Activated effector memory CD4-positive, alpha-beta T cell treated with anti-CD3 and anti-CD28 coated beads, Interleukin-2, amount 50 U/mL, for 16 hours (primary cell): ENCODE data around the gene SPECC1.
"Not testable (repeated sequence)": the region's sequence is repeated elsewhere in the genome, so short reads cannot be mapped to it uniquely, and the experiment has no call there.

Source experiments
- DNase-seq: peaks from one replicate; pipeline ENCODE4 v3.0.0-alpha.2; 2020

The SPECC1 gene, protein sequence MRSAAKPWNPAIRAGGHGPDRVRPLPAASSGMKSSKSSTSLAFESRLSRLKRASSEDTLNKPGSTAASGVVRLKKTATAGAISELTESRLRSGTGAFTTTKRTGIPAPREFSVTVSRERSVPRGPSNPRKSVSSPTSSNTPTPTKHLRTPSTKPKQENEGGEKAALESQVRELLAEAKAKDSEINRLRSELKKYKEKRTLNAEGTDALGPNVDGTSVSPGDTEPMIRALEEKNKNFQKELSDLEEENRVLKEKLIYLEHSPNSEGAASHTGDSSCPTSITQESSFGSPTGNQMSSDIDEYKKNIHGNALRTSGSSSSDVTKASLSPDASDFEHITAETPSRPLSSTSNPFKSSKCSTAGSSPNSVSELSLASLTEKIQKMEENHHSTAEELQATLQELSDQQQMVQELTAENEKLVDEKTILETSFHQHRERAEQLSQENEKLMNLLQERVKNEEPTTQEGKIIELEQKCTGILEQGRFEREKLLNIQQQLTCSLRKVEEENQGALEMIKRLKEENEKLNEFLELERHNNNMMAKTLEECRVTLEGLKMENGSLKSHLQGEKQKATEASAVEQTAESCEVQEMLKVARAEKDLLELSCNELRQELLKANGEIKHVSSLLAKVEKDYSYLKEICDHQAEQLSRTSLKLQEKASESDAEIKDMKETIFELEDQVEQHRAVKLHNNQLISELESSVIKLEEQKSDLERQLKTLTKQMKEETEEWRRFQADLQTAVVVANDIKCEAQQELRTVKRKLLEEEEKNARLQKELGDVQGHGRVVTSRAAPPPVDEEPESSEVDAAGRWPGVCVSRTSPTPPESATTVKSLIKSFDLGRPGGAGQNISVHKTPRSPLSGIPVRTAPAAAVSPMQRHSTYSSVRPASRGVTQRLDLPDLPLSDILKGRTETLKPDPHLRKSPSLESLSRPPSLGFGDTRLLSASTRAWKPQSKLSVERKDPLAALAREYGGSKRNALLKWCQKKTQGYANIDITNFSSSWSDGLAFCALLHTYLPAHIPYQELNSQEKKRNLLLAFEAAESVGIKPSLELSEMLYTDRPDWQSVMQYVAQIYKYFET

DNA sequence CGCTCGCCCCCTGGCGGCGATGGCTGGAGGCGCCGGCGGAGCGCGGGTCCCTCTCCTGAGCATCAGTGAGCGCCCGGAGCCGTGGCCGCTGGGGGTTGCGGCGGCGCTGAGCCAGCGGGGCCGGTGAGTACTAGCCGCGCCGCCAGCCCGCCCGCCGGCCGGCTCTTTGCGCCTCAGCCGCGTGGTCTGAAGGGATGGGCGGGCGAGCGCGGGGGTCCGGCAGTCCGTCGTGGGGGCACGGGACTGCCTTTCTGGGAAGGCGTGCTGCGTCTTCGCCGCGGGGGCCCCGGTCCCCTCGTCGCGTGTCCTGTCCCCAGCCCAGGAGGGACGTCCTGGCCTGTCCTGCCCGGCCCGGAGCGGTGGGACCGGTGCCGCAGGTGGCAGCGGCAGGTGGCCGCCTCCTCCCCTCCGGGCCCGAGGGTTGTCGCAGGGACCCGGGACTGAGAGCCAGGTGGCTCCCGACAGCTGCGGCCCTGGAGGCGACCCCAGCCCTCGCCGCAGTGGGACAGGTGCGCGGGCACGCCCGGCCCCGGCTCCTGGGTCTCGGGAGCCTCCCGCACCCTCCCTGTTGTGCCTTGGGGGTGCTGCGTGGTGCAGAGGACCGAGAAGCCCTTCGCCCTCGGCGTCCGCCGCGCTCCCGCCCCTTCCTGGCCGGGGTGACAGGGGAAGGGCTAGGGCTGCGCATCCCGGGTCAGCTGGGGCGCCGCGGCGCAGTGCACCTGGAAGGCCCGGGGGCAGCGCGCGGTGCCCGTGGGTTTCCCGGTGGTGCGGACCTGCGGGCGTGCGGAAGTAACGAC lies at the start of gene SPECC1:
TSS of gene SPECC1 (plus strand) at position 58 of the 797 bp plus-strand sequence. CDS start 87,293 bp downstream, outside the sequence.
- peak; percentile 95 for DNase-seq

DNA sequence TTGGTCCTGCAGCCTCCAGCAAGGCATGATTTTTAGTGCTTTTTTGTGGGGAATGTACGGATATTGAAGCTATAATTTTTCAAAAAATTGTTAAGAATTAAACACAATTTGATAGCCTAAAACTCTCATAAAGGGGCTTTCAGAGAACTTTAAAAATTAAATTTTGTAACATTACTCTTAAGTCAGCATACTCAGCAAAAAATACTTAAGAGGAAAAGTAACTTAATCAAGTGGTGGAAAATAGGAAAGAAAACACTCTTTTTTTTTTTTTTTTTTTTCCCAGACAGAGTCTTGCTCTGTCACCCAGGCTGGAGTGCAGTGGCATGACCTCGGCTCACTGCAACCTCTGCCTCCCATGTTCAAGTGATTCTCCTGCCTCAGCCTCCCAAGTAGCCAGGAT lies 46.2 kb upstream of the SPECC1 start:
- DNase-seq = not testable (repeated sequence)

DNA sequence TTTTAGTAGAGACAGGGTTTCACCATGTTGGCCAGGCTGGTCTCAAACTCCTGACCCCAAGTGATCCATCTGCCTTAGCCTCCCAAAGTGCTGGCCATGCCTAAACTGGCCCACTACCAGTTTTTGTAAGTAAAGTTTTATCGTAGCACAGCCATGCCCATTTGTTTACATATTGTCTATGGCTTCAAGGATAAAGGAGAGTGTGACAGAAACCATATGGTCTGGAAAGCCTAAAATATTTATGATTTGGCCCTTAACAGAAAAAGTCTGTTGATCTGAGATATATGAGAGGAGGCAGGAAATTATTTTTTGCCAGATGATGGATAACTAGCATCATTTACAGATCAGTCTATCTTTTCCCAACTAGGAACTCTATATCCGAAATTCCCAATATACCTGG lies 36.0 kb upstream of the SPECC1 start:
- DNase-seq = no peak

DNA sequence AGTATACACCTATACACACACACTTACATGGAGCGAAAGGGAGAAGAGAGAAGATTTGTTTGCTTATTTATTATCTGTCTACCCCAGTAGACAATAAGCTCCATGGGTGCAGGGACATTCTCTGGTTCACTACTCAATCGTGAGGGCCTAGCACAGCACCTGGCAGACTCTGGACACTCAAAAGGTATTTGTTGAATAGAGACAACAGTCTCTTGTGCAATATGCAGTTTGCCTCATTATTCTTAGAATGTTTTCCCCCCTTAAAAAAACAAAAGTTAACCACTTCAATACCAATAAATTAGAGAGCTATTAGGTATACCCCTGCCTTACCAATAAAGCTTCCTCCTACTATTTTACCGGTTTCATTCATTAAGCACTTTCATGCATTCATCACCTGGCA lies 33.6 kb upstream of the SPECC1 start:
- DNase-seq = no peak

DNA sequence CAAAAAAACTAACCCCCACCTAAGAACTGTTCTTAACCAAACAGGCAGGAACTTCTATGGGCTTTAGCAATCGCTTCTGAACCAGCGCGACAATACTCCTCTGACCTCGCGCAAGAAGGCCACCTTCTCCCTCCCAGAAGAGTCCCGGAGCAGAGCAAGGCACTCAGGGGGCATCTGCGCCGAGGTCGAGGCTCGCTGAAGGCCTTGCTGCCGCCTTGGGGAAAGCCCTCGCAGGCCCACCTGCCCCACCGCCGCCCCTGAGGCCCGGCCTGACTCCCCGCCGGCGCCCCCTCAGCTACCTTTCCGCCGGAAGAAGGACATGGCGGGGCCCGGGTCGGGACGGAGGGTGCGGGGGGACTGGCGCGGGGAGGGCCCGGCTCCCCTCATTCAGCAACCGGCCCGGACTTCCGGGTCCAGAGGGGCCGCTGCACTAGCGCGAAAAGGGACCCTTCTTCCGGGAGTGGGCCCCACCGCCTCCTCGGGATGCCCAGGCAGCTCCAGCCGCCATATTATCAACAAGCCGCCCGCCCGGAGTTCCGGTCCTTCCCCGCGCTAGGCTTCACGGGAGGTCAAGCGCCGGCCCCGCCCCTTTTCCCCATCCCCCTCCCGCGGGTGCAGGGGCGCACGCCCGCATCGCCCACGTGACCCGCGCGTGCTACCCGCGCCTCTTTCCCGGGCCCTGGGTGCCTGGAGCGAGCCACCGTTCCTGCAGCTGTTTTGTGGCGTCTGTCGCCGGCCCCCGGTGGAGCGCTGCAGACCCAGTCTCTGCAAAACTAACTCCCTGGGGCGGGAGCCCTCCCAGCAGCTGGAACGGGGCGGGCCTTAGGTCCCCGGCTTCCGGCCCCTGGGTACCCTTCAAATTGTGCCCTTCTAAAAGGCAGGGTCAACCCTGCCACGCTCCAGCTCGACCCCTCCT lies 31.6 kb upstream of the SPECC1 start, which contains the start of gene AKAP10:
TSS of gene AKAP10 (minus strand) at position 536 of the 916 bp plus-strand sequence. CDS start at position 387, 149 bp downstream.
- DNase-seq = peak; percentile 98

DNA sequence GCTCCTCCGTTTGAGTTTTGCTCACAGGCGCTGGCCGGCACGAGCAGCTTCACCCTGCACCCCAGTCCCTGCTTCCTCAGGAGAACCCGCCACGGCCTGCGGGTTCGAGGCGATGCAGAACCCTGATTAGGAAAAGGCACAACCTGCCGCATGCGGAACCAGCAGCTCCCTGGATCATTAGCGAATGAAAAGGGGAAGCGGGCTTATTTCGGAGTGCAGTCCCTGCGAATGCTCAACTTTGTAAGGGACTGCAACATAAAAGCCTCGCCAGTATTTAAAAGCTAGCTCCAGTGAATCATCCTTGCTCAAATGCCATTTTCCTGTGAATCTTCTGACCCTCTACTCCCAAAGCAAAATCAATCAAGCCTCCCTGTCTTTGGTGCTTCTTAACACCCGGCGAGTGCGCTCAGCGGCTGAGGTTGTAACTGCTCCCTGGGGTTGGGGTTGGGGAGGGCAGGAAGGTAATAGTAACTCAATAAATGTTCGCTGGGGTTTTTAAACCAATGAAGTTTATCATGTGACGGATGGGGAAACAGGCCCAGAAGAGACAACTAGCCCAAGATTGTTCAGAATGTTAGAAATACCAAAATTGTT lies 30.9 kb upstream of the SPECC1 start:
- DNase-seq = peak; percentile 68

DNA sequence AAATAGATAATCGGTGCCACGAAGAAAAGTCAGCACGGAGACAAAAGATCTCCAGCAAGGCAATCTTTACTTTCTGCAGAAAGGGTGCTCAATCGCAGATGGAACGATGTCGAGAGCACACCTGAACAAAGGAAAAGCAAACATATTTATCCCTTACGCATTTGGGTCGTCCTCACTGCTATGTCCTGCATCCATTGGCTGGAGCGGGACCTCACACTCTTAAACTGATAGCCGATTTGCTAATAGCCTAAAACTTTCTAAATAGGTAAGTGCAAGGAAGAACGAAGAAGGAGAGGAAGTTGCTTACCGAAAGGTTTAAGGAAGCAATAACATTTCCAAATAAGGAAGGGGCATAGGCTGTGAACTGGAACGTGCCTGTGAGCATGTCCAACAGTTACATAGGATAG lies 30.4 kb upstream of the SPECC1 start:
- no peak for DNase-seq

DNA sequence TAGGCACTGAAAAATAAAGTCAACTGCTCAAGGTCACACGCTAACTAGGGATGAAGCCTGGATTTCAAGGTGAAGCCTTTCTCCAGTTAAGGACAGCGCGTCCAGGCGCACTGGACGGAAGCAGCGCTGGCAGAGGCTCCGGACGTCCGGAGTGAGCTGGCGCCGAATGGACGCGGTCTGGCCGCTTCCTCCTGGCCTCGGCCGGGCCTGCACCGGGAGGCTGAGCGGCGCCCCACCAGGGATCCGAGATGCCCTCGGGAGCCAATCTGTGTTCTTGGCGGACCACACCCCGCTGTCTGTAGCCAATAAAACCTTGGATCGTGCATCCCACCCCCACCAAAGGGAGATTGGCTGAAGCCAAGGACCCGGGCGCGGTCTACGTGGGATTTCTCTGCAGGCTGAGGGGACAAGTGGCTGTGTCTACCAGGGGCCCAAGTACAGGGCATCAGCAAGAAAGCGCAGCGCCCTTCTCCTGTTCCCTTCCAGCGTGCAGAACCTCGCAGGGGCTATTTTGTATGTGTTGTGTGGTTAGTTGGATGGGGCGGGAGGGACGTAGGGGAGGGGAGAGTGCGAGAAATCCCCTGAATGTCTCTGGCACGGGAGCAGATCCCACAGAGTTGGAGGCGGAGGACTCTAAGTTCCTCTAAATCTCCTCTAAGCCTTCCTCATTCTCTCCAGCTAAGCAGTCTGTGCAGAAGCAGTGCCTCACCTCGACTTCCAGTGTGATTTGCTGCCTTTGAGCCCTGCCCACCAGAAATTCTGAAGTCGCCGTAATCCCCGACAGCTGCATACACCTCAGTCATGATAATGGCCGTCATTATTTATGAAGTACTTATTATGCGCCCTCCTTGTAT lies 29.0 kb upstream of the SPECC1 start:
- DNase-seq = no peak

DNA sequence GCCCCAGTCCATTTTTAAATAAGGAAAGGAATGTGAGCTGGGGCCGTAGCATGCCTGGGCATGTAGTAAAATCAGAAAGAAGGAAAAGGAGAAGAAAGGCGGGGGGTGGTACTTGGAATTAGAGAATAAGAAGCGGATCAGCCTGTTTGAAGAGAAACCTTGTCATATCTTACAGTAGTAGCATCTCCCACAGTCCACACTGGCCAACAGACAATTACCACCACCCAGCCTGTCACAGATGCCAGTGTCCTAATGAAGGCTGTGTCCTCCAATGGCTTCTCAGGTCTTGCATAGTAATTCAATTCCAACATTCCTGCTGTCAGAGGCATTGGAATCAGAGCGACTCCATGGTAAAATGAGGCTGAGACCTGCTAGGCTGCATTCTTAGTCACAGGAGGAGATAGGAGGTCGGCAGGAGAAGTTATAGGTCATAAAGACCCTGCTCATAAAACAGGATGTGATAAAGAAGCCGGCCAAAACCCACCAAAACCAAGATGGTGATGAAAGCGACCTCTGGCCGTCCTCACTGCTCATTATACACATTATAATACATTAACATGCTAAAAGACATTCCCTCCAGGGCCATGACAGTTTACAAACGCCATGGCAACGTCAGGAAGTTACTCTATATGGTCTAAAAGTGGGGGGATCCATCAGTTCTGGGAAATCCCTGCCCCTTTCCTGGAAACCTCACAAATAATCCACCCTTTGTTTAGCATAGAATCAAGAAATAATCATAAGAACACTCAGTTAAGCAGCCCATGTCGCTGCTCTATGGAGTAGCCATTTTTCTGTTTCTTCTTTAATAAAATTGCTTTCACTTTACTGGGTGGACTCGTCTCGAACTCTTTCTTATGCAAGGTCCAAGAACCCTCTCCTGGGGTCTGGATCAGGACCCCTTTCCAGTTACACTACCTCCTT lies 22.0 kb upstream of the SPECC1 start:
- no peak for DNase-seq

DNA sequence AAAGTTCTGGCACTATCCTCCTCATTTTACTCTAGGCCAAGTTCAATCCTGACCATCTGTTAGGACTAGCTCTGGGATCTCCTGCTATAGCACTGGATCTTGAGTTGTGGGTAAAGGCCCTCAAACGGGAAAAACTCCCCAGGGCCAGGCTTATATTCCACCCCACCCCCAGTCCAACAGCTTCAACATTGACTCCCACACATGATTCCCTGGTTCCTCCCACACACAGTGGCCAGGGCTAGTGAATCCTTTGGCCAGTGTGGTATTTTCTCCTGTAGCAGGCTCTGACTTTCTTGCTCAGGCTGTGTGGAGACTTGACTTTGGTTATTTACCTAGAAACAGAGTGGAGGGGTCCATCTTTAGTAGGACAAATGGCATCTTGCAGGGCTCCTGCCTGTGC lies 21.3 kb upstream of the SPECC1 start:
- no peak for DNase-seq

DNA sequence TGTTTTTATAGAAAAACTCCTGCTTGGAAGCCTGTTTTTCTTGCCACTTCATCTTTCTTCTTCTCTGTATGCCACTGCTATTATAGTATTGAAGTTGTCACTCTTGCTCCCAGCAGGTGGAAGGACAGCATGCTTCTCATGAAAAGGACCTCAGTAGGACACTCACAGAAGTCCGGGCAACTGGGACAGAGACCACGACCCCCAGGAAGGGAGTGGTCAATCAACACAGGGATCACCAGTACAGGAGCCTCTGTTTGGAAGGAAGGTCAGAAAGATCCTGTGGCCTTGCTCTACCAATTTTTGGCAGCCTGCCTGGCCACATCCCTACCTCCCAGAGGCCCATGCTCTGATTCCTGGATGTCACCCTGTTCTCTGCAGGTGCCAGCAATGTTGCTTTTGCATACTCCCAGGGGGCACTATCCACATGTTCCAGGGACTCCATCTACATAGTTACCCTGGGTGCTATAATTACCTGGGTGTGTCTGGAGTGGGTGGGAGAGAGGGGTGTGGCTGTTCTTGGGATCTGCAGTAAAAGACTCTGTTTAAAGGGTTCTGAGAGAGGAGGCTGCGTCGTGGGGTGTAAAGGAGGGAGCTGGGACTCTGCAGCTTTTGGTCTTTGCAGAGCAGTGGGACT lies 17.8 kb upstream of the SPECC1 start:
- no peak for DNase-seq

DNA sequence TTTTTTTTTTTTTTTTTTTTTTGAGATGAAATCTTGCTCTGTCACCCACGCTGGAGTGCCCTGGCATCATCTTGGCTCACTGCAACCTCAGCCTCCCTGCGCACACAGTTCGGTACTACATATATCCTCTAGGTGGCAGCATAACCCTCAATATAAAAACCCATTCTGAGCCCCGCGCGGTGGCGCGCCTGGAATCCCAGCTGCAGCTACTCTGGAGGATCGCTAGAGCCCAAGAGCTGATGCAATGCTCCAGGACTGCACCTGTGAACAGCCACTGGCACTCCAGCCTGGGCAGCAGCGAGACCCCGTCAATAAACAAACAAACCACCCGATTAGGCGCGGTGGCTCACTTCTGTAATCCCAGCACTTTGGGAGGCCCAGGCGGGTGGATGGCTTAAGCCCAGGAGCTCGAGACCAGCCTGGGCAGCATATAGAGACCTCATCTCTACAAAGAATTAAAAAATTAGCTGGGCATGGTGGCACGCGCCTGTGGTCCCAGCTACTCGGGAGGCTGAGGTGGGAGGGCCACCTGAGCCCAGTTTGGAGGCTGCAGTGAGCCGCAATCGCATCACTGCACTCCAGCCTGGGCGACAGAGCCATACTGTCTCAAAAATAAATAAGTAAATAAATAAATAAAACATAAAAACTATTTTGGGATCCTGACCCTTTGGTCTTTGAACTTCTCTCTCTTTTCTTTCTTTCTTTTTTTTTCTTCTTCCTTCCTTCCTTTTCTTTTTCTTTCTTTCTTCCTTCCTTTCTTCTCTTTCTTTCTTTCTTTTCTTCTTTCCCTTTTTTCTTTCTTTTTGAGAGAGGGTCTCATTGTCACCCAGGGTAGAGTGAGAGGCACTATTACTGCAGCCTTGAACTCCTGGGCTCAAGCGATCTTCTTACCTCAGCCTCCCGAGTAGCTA lies 16.1 kb upstream of the SPECC1 start:
- DNase-seq = peak; percentile 89

DNA sequence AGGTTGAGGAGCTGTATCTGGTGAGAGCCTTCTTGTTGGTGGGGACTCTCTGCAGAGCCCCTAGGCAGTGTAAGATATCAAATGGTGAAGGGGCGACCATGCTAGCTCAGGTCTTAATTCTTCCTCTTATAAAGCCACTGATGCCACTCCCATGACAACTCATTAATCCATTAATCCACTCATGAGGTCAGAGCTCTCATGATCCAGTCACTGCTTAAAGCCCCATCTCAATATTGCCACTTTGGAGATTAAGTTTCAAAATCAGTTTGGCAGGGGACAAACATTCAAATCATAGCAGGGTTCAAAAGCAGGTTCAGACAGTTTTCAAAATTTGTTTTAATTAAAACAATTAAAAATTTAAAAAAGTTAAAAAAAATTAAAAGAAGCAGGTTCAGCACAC lies 13.1 kb upstream of the SPECC1 start:
- DNase-seq = no peak

DNA sequence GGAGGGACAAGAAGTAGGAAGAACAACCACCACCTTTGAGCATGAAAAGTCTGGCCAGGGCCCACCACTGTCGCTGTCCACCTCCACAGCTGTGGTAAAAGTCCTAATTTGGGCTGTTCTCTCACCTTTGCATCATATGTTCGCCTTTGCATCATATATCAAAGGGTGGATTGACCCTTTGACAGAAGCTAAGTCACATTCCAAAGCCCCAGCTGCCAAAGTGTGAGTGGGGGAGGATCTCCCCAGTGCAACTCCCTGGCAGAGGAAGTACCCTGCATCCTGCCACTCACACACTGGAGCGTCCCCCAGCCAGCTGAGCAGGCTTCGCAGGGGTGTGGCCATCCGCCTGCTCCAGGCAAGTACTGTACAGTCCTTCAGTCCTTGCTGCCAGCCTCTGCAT lies 12.7 kb upstream of the SPECC1 start:
- no peak for DNase-seq

DNA sequence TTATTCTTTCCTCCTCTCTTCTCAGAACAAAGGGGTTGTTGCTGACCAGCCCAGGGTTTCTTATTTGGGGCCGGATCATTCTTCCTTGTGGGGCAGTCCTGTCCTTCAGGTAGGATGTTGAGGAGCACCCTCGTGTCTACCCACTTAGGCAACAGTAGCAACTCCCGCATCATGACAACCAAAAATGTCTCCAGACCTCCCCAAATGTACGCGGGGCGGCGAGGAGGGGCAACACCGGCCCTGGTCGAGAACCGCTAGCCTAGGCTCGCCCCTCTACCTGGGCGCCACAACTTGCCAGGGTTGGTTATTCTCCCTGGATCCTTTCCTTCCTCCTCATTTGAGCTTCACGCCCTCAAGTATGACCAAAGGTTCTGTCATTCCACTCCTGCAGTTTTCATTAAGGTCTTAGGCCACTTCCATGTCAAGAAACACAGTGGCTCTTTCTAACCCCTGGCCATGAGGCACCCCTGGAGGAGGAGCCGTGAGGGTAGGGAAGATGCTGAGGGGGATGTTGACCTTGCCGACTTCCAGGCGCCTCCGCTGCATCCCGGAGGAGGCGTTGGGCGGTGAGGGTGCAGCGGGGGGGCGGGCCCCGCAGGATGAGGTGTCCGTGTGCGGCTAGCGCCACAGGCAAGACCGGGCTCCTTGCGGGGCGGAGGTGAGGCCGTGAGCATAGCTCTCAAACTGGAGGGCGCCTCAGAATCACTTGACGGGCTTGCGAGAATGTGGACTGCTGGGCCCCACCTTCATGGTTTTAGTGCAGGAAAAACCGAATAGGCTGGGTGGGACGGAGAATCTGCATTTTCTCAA lies 712 bp upstream of the SPECC1 start:
- peak; percentile 66 for DNase-seq

DNA sequence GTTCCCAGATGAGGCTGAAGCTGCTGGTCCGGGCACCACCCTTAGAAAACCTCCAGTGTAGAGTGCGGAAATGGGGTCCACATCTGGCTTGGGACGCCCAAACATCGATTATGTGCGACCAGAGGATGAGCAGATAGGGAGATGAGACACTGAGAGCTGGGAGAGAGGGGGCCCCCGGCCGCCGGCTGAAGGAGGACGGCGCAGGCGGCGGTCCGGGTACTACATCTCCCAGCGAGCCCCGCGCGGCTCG lies 182 bp upstream of the SPECC1 start:
- no peak for DNase-seq
